Measurements from ENCODE around the gene SLC26A1. TPM values are rescaled to one million over a fixed set of nuclear protein-coding genes. Genes with fewer than 3 reads are reported as not detected.

The SLC26A1 gene
- total RNA-seq, 1 donor from 2014 or later = not detected

- intact Hi-C loops (cut with micrococcal nuclease) = no loop called here
- CTCF ChIA-PET = no interaction called here
- H3K27me3 Mint-ChIP-seq = no peaks in the 10 kb centered on the region
- H3K9me3 Mint-ChIP-seq = no peaks in the 10 kb centered on the region
- POLR2A ChIA-PET = interaction anchor here (0.7 kb wide), 1 partner anchor 269 kb away, joined by 6 read pairs; no protein-coding TSS in a partner anchor
- no peak overlapping the region for H3K27ac Mint-ChIP-seq
- DNase-seq (no peak), ATAC-seq (ENCODE audit: low read depth) (no peak)
- no peak for TF ChIP-seq CTCF (IDR thresholded peaks at IDR 0.05)
- H3K36me3 Mint-ChIP-seq (ENCODE audit: low read depth) = no peaks in the 10 kb centered on the region
- H3K4me3 Mint-ChIP-seq = no peak overlapping the region
- peaks cover 17% of the 10 kb centered on the region for H3K4me1 Mint-ChIP-seq
Measured at GRCh38 chr4:1019729-1020470, 26.7 kb upstream of the SLC26A1 start.

GRCh38 chr4:1019320-1019719 is 26.1 kb upstream of the SLC26A1 start:
- Mint-ChIP-seq H3K27ac (no peak overlapping the region), H3K36me3 (ENCODE audit: low read depth) (no peaks in the 10 kb centered on the region), H3K9me3 (no peaks in the 10 kb centered on the region), H3K4me3 (no peak overlapping the region), H3K4me1 (peaks cover 17% of the 10 kb centered on the region), H3K27me3 (no peaks in the 10 kb centered on the region)
- intact Hi-C loops (cut with micrococcal nuclease) = no loop called here
- no peak for ATAC-seq (ENCODE audit: low read depth)
- CTCF ChIA-PET = no interaction called here
- POLR2A ChIA-PET = no interaction called here
- no peak for DNase-seq
- TF ChIP-seq CTCF (IDR thresholded peaks at IDR 0.05) = no peak

- DNase-seq (no peak), ATAC-seq (ENCODE audit: low read depth) (no peak)
- no peak overlapping the region for H3K27ac Mint-ChIP-seq
- H3K4me1 Mint-ChIP-seq = peaks cover 17% of the 10 kb centered on the region
- ChIA-PET POLR2A (no interaction called here), CTCF (no interaction called here)
- TF ChIP-seq CTCF (IDR thresholded peaks at IDR 0.05) = no peak
- no peak overlapping the region for H3K4me3 Mint-ChIP-seq
- intact Hi-C loops (cut with micrococcal nuclease) = no loop called here
- no peaks in the 10 kb centered on the region for H3K36me3 Mint-ChIP-seq (ENCODE audit: low read depth)
- no peaks in the 10 kb centered on the region for H3K9me3 Mint-ChIP-seq
- no peaks in the 10 kb centered on the region for H3K27me3 Mint-ChIP-seq
Measured at GRCh38 chr4:1018147-1019020, 25.2 kb upstream of the SLC26A1 start.

GRCh38 chr4:1017706-1018105 is 24.5 kb upstream of the SLC26A1 start:
- H3K27me3 Mint-ChIP-seq = no peaks in the 10 kb centered on the region
- intact Hi-C loops (cut with micrococcal nuclease) = no loop called here
- ATAC-seq (ENCODE audit: low read depth) (no peak), DNase-seq (no peak)
- ChIA-PET CTCF (no interaction called here), POLR2A (no interaction called here)
- H3K27ac Mint-ChIP-seq = no peak overlapping the region
- no peak overlapping the region for H3K4me3 Mint-ChIP-seq
- TF ChIP-seq CTCF (IDR thresholded peaks at IDR 0.05) = no peak
- H3K36me3 Mint-ChIP-seq (ENCODE audit: low read depth) = no peaks in the 10 kb centered on the region
- peaks cover 17% of the 10 kb centered on the region for H3K4me1 Mint-ChIP-seq
- H3K9me3 Mint-ChIP-seq = no peaks in the 10 kb centered on the region

GRCh38 chr4:1017211-1017610 is 24.0 kb upstream of the SLC26A1 start:
- H3K4me1 Mint-ChIP-seq = peaks cover 17% of the 10 kb centered on the region
- DNase-seq (no peak), ATAC-seq (ENCODE audit: low read depth) (no peak)
- ChIA-PET POLR2A (no interaction called here), CTCF (no interaction called here)
- H3K27ac Mint-ChIP-seq = no peak overlapping the region
- no peaks in the 10 kb centered on the region for H3K9me3 Mint-ChIP-seq
- TF ChIP-seq CTCF (IDR thresholded peaks at IDR 0.05) = no peak
- no peak overlapping the region for H3K4me3 Mint-ChIP-seq
- no peaks in the 10 kb centered on the region for H3K27me3 Mint-ChIP-seq
- H3K36me3 Mint-ChIP-seq (ENCODE audit: low read depth) = no peaks in the 10 kb centered on the region
- intact Hi-C loops (cut with micrococcal nuclease) = no loop called here
